ENCODE measurements around the gene CCR6.
"Not testable (repeated sequence)": the region's sequence is repeated elsewhere in the genome, so short reads cannot be mapped to it uniquely, and the experiment has no call there.

CCR6 gene

GRCh38 chr6:167122827-167123657, at the start of gene CCR6:
Gene CCR6, plus strand, starts transcription at chr6:167123096. Its CDS starts 13,039 bp downstream, at chr6:167136135.
- no peaks in the 10 kb centered on the region for H3K27me3 Mint-ChIP-seq
- ATAC-seq (ENCODE audit: low read depth) = no peak
- peaks cover 18% of the 10 kb centered on the region for H3K36me3 Mint-ChIP-seq
- peaks cover 52% of the 10 kb centered on the region for H3K4me1 Mint-ChIP-seq
- no peak for DNase-seq (ENCODE audit: low spot score in 2 of 2)
- H3K27ac Mint-ChIP-seq = peak within 1 kb of the TSS; percentile 99
- peaks cover 2% of the 10 kb centered on the region for H3K9me3 Mint-ChIP-seq
- H3K4me3 Mint-ChIP-seq = peak within 1 kb of the TSS; percentile 99

GRCh38 chr6:167073679-167074274, 49.1 kb upstream of the CCR6 start:
- H3K4me1 Mint-ChIP-seq = peaks cover 13% of the 10 kb centered on the region
- peak; percentile 84 for ATAC-seq (ENCODE audit: low read depth)

GRCh38 chr6:167077241-167077932, 45.5 kb upstream of the CCR6 start:
- ATAC-seq (ENCODE audit: low read depth) (no peak), DNase-seq (ENCODE audit: low spot score in 2 of 2) (no peak)
- H3K4me3 Mint-ChIP-seq = no peak overlapping the region
- H3K27me3 Mint-ChIP-seq = no peaks in the 10 kb centered on the region
- peaks cover 2% of the 10 kb centered on the region for H3K36me3 Mint-ChIP-seq
- peak overlapping the region; percentile 95 for H3K27ac Mint-ChIP-seq
- peaks cover 2% of the 10 kb centered on the region for H3K9me3 Mint-ChIP-seq
- peaks cover 23% of the 10 kb centered on the region for H3K4me1 Mint-ChIP-seq

More at GRCh38 chr6:167073679-167074274, 49.1 kb upstream of the CCR6 start:
- peak overlapping the region; percentile 52 for H3K27ac Mint-ChIP-seq
- H3K27me3 Mint-ChIP-seq = no peaks in the 10 kb centered on the region
- no peak for DNase-seq (ENCODE audit: low spot score in 2 of 2)
- H3K36me3 Mint-ChIP-seq = peaks cover 6% of the 10 kb centered on the region
- H3K4me3 Mint-ChIP-seq = no peak overlapping the region
- peaks cover 7% of the 10 kb centered on the region for H3K9me3 Mint-ChIP-seq

DNA sequence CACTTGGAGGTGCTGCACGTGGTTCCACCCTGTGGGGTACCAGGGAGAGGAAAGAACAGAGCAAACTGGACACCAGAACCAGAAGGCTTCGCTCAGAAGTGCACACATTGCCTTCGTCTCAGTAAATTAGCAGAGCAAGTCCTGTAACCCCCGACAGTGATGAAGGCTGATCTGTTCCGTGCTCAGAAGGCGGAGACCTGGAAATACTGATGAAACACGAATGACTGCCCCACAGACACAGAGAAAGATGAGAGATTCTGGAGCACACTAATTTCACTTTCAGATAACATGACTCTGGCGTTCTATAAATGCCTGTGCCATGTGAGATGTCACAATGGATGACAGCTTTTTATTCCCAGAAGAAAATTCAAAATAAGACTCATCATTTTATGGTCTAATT, 44.2 kb upstream of the CCR6 start:
- H3K4me1 Mint-ChIP-seq = peaks cover 20% of the 10 kb centered on the region
- no peaks in the 10 kb centered on the region for H3K27me3 Mint-ChIP-seq
- H3K9me3 Mint-ChIP-seq = peaks cover 4% of the 10 kb centered on the region
- peaks cover 2% of the 10 kb centered on the region for H3K36me3 Mint-ChIP-seq
- DNase-seq (ENCODE audit: low spot score in 2 of 2) = no peak
- no peak for ATAC-seq (ENCODE audit: low read depth)
- peak overlapping the region; percentile 95 for H3K27ac Mint-ChIP-seq
- H3K4me3 Mint-ChIP-seq = no peak overlapping the region

- Mint-ChIP-seq H3K27me3 (no peaks in the 10 kb centered on the region), H3K36me3 (peaks cover 2% of the 10 kb centered on the region), H3K4me1 (peaks cover 15% of the 10 kb centered on the region), H3K4me3 (peak overlapping the region; percentile 17), H3K27ac (peak overlapping the region; percentile 95), H3K9me3 (peaks cover 4% of the 10 kb centered on the region)
- ATAC-seq (ENCODE audit: low read depth) (peak; percentile 99), DNase-seq (ENCODE audit: low spot score in 2 of 2) (peak; percentile 67 to 86)
Observed at GRCh38 chr6:167079853-167080297, 43.0 kb upstream of the CCR6 start.

- Mint-ChIP-seq H3K4me3 (no peak overlapping the region), H3K36me3 (peaks cover 7% of the 10 kb centered on the region)
Observed at GRCh38 chr6:167087857-167088354, 35.0 kb upstream of the CCR6 start.

GRCh38 chr6:167088741-167089140, 34.2 kb upstream of the CCR6 start:
- H3K4me3 Mint-ChIP-seq; H3K36me3 Mint-ChIP-seq; ATAC-seq (ENCODE audit: low read depth); DNase-seq (ENCODE audit: low spot score in 2 of 2); H3K27me3 Mint-ChIP-seq; H3K9me3 Mint-ChIP-seq: not testable (repeated sequence)
- Mint-ChIP-seq H3K4me1 (peaks cover 42% of the 10 kb centered on the region), H3K27ac (peak overlapping the region; percentile 75)

More at GRCh38 chr6:167087857-167088354, 35.0 kb upstream of the CCR6 start:
- peaks cover 6% of the 10 kb centered on the region for H3K9me3 Mint-ChIP-seq
- H3K4me1 Mint-ChIP-seq = peaks cover 39% of the 10 kb centered on the region
- DNase-seq (ENCODE audit: low spot score in 2 of 2) = no peak
- H3K27ac Mint-ChIP-seq = peak overlapping the region; percentile 35
- no peaks in the 10 kb centered on the region for H3K27me3 Mint-ChIP-seq
- ATAC-seq (ENCODE audit: low read depth) = no peak

DNA sequence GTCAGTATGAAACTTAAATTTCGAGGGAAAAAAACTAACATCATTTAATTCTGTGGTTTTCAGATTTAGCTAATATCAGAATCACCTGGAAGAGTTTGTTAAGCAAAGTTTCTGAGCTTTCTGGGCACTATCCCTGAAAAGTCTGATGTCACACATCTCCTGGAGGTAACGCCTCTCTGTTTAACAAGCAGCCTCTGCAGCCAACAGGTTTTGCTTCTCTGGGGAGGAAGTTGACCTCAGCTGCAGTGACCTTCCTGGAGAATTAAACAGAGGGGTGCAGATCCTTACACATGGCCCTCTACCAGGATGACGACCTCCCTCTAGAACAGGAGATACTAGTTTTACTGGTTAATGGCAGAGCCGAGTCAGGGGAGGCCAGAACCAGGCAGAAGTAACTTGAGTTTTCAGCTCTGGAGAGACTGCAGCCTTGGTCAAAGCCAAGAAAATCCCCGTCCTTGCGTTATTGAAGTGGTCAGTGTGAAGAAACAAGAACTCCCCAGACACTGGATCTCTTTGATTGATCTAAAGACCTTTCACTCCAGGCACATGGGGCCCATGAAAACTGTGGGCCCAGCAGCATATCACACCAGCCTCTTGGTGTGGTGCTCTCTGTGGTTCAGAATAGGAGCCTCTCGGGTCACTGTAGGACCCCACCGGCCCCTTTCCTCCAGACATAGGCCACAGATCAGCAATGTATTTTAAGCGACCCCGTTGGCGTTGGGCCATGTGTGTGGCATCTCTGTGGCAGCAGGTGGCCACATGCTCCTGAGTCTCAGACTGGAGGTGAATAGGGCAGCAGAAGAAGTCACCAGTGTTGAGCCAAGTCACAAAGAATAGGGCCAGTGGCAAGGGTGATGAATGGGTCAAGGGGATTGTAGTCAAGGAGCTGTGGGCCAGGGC, 33.4 kb upstream of the CCR6 start:
- H3K27ac Mint-ChIP-seq = peak overlapping the region; percentile 98
- H3K4me1 Mint-ChIP-seq = peaks cover 42% of the 10 kb centered on the region
- peaks cover 7% of the 10 kb centered on the region for H3K36me3 Mint-ChIP-seq
- DNase-seq (ENCODE audit: low spot score in 2 of 2) (no peak), ATAC-seq (ENCODE audit: low read depth) (no peak)
- H3K27me3 Mint-ChIP-seq = no peaks in the 10 kb centered on the region
- H3K9me3 Mint-ChIP-seq = peaks cover 3% of the 10 kb centered on the region
- peak overlapping the region; percentile 50 for H3K4me3 Mint-ChIP-seq

DNA sequence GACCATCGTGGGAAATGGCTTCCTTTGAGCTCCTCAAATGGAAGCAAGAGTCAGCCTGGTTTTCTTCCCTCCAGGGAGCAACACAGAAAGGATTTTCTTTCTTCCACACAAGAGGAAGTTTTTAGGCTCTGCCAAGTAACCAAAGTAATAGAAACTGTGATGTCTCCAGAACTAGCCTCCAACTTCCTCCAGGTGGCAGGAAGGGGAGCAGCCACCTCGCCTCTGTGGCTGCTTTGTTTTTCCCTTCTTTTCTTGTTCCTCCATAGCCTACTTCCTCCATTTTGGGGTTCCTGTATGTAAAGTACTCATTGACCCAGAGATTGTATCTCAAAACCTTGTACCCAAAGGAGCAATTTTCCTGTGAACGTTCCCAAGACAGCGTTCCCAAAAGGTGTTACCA, 32.7 kb upstream of the CCR6 start:
- Mint-ChIP-seq H3K27me3 (no peaks in the 10 kb centered on the region), H3K9me3 (peaks cover 3% of the 10 kb centered on the region), H3K4me1 (peaks cover 42% of the 10 kb centered on the region), H3K27ac (peak overlapping the region; percentile 98), H3K36me3 (peaks cover 7% of the 10 kb centered on the region), H3K4me3 (peak overlapping the region; percentile 53)
- ATAC-seq (ENCODE audit: low read depth) (no peak), DNase-seq (ENCODE audit: low spot score in 2 of 2) (no peak)

- Mint-ChIP-seq H3K4me3 (peak overlapping the region; percentile 95), H3K9me3 (no peaks in the 10 kb centered on the region), H3K27ac (peak overlapping the region; percentile 98), H3K4me1 (peaks cover 51% of the 10 kb centered on the region), H3K36me3 (peaks cover 4% of the 10 kb centered on the region), H3K27me3 (no peaks in the 10 kb centered on the region)
- ATAC-seq (ENCODE audit: low read depth) (peak; percentile 28), DNase-seq (ENCODE audit: low spot score in 2 of 2) (peak; percentile 35 to 53)
Observed at GRCh38 chr6:167091026-167091804, 31.7 kb upstream of the CCR6 start.

DNA sequence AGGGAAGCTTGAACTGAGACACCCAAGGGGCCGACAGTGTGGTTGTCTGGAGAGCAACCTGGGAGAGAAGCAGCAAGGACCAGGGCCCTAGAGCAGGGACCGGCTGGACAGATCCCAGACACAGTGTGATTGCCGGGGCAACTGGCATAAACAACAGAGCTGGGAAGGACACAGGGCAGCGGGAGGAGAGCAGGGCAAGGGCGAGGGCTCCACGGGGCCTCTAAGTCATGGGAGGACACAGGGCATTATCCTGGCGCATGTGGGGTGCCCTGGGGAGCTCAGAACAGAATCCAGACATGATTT, 31.1 kb upstream of the CCR6 start:
- peak overlapping the region; percentile 95 for H3K4me3 Mint-ChIP-seq
- peaks cover 4% of the 10 kb centered on the region for H3K36me3 Mint-ChIP-seq
- H3K9me3 Mint-ChIP-seq = no peaks in the 10 kb centered on the region
- ATAC-seq (ENCODE audit: low read depth) = no peak
- peak overlapping the region; percentile 98 for H3K27ac Mint-ChIP-seq
- peak in 1 of 2 donors; percentile 26 for DNase-seq (ENCODE audit: low spot score in 2 of 2)
- H3K27me3 Mint-ChIP-seq = no peaks in the 10 kb centered on the region
- H3K4me1 Mint-ChIP-seq = peaks cover 53% of the 10 kb centered on the region

- peaks cover 55% of the 10 kb centered on the region for H3K4me1 Mint-ChIP-seq
- H3K9me3 Mint-ChIP-seq = no peaks in the 10 kb centered on the region
- H3K4me3 Mint-ChIP-seq = peak overlapping the region; percentile 95
- peak; percentile 8 for ATAC-seq (ENCODE audit: low read depth)
- peak overlapping the region; percentile 98 for H3K27ac Mint-ChIP-seq
- no peaks in the 10 kb centered on the region for H3K36me3 Mint-ChIP-seq
- DNase-seq (ENCODE audit: low spot score in 2 of 2) = peak in 1 of 2 donors; percentile 48
- H3K27me3 Mint-ChIP-seq = no peaks in the 10 kb centered on the region
Observed at GRCh38 chr6:167092672-167093339, 30.1 kb upstream of the CCR6 start.
